Stromal cell of bone marrow (primary cell): ENCODE results near the gene LYPD8.

Experiments used
- DNase-seq: peaks from one replicate; pipeline ENCODE4 v3.0.0-alpha.2; 2012; ENCODE audit warnings: low read depth

The LYPD8 gene

GRCh38 chr1:248697907-248698306 is 57.7 kb downstream of the LYPD8 start:
- no peak for DNase-seq

- no peak for DNase-seq
These were observed 58.8 kb downstream of the LYPD8 start for GRCh38 chr1:248696774-248697173.

GRCh38 chr1:248696261-248696660 is 59.3 kb downstream of the LYPD8 start:
- DNase-seq: no peak

- DNase-seq: no peak
These were observed 60.0 kb downstream of the LYPD8 start for GRCh38 chr1:248695451-248696132.

GRCh38 chr1:248691567-248692155 is 63.9 kb downstream of the LYPD8 start:
- DNase-seq: no peak
